ENCODE measurements around the gene OPRPN. TPM values are rescaled to one million over a fixed set of nuclear protein-coding genes. Genes with fewer than 3 reads are reported as not detected.

OPRPN gene
- total and polyA plus RNA-seq, 9 donors, result not detected

GRCh38 chr4:70402762-70403161, 5.0 kb downstream of the OPRPN start:
- no peak overlapping the region for H3K27ac ChIP-seq
- H3K4me1 ChIP-seq (ENCODE audit: insufficient read depth), result no peaks in the 10 kb centered on the region
- H3K27me3 ChIP-seq, result no peaks in the 10 kb centered on the region
- WGBS, 3 donors, result 92 to 97% (median 94%) methylated on average over 1 of the region's 1 CpG
- no peak overlapping the region for H3K4me3 ChIP-seq
- H3K9me3 ChIP-seq, result no peaks in the 10 kb centered on the region
- intact Hi-C loops (cut with DNase I), result no loop called here
- TF ChIP-seq POLR2A (IDR thresholded peaks at IDR 0.05) (no peak), EP300 (IDR thresholded peaks at IDR 0.05) (no peak), CTCF (IDR thresholded peaks at IDR 0.05) (no peak)
- H3K36me3 ChIP-seq, result no peaks in the 10 kb centered on the region
- no peak for DNase-seq

DNA sequence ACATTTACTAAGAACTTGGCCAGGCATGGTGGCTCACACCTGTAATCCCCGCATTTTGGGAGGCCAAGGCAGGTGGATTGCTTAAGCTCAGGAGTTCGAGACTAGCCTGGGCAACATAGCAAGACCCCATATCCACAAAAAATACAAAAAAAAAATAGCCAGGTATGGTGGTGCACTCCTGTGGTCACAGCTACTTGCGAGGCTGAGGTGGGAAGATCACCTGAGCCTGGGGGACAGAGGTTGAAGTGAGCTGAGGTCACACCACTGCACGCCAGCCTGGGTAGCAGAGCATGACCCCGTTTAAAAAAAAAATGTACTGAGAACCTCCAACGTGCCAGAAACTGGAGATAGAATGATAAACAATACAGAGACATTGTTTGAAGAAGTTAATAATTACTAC, 8.0 kb downstream of the OPRPN start:
- no peaks in the 10 kb centered on the region for H3K36me3 ChIP-seq
- no peak overlapping the region for H3K27ac ChIP-seq
- TF ChIP-seq POLR2A (IDR thresholded peaks at IDR 0.05), result no peak
- TF ChIP-seq EP300 (IDR thresholded peaks at IDR 0.05), result no peak
- no peak for TF ChIP-seq CTCF (IDR thresholded peaks at IDR 0.05)
- intact Hi-C loops (cut with DNase I), result no loop called here
- WGBS, 3 donors, result 71 to 77% (median 75%) methylated on average over 6 of the region's 6 CpGs
- H3K9me3 ChIP-seq, result no peaks in the 10 kb centered on the region
- H3K4me1 ChIP-seq (ENCODE audit: insufficient read depth), result no peaks in the 10 kb centered on the region
- H3K4me3 ChIP-seq, result no peak overlapping the region
- H3K27me3 ChIP-seq, result no peaks in the 10 kb centered on the region
- no peak for DNase-seq

GRCh38 chr4:70425306-70425705, 27.6 kb downstream of the OPRPN start:
- intact Hi-C loops (cut with DNase I), result no loop called here
- TF ChIP-seq EP300 (IDR thresholded peaks at IDR 0.05), result no peak
- TF ChIP-seq CTCF (IDR thresholded peaks at IDR 0.05), result no peak
- TF ChIP-seq POLR2A (IDR thresholded peaks at IDR 0.05), result no peak
- 75 to 92% (median 82%) methylated on average over 1 of the region's 1 CpG for WGBS, 3 donors
- H3K4me3 ChIP-seq, result no peak overlapping the region
- no peak overlapping the region for H3K27ac ChIP-seq
- H3K36me3 ChIP-seq, result no peaks in the 10 kb centered on the region
- DNase-seq, result no peak
- H3K4me1 ChIP-seq (ENCODE audit: insufficient read depth), result no peaks in the 10 kb centered on the region
- no peaks in the 10 kb centered on the region for H3K27me3 ChIP-seq
- H3K9me3 ChIP-seq, result no peaks in the 10 kb centered on the region

- no peaks in the 10 kb centered on the region for H3K36me3 ChIP-seq
- intact Hi-C loops (cut with DNase I), result no loop called here
- no peaks in the 10 kb centered on the region for H3K4me1 ChIP-seq (ENCODE audit: insufficient read depth)
- no peak for TF ChIP-seq POLR2A (IDR thresholded peaks at IDR 0.05)
- TF ChIP-seq EP300 (IDR thresholded peaks at IDR 0.05), result no peak
- TF ChIP-seq CTCF (IDR thresholded peaks at IDR 0.05), result no peak
- DNase-seq, result no peak
- no peak overlapping the region for H3K27ac ChIP-seq
- H3K4me3 ChIP-seq, result no peak overlapping the region
- H3K9me3 ChIP-seq, result no peaks in the 10 kb centered on the region
- H3K27me3 ChIP-seq, result no peaks in the 10 kb centered on the region
Observed at GRCh38 chr4:70426789-70427188, 29.0 kb downstream of the OPRPN start.

GRCh38 chr4:70437197-70437596, 39.5 kb downstream of the OPRPN start:
- intact Hi-C loops (cut with DNase I), result no loop called here
- 59 to 81% (median 60%) methylated on average over 5 to 7 of the region's 7 CpGs for WGBS, 3 donors

More at GRCh38 chr4:70437197-70437596, 39.5 kb downstream of the OPRPN start:
- DNase-seq, result no peak
- no peaks in the 10 kb centered on the region for H3K4me1 ChIP-seq (ENCODE audit: insufficient read depth)
- no peak overlapping the region for H3K27ac ChIP-seq
- H3K4me3 ChIP-seq, result no peak overlapping the region
- TF ChIP-seq POLR2A (IDR thresholded peaks at IDR 0.05) (no peak), CTCF (IDR thresholded peaks at IDR 0.05) (no peak), EP300 (IDR thresholded peaks at IDR 0.05) (no peak)
- H3K36me3 ChIP-seq, result no peaks in the 10 kb centered on the region
- H3K9me3 ChIP-seq, result no peaks in the 10 kb centered on the region
- no peaks in the 10 kb centered on the region for H3K27me3 ChIP-seq

All from ovary (tissue), 9 donors.